Cardiac septum (tissue), 1 donor: ENCODE measurements around the gene CTNNBL1. TPM values are rescaled to one million over a fixed set of nuclear protein-coding genes. Genes with fewer than 3 reads are reported as not detected.

Experiments used
- DNase-seq: peaks from one replicate; pipeline ENCODE4 v3.0.0-alpha.2; 2020; ENCODE audit warnings: low spot score
- intact Hi-C: fragments of 100-400 bp; cut with DNase I; formaldehyde crosslinking; loops from one replicate; pipeline ENCODE4 v1.14.0; 2022
- total RNA-seq: library from RNA; stranded (reverse); fragmentation: NEBNext Ultra II Directional; extraction: Animal tissue kit (Norgen Biotek cat#: 25700); gene quantifications from one replicate; pipeline ENCODE4 v1.2.1, GENCODE V29; 2021
- donor health status: DM: no; HTN: no; CAD: no.

The CTNNBL1 gene
- total RNA-seq, 1 donor from 2014 or later = 42.1 TPM

- intact Hi-C loops = no loop called here
- no peak for DNase-seq
Measured at GRCh38 chr20:37918035-37918434, 224.2 kb downstream of the CTNNBL1 start.

- intact Hi-C loops = no loop called here
- DNase-seq = no peak
Measured at GRCh38 chr20:37919389-37920040, 225.7 kb downstream of the CTNNBL1 start.

- DNase-seq = no peak
- intact Hi-C loops = no loop called here
Measured at GRCh38 chr20:37920270-37920669, 226.4 kb downstream of the CTNNBL1 start.

DNA sequence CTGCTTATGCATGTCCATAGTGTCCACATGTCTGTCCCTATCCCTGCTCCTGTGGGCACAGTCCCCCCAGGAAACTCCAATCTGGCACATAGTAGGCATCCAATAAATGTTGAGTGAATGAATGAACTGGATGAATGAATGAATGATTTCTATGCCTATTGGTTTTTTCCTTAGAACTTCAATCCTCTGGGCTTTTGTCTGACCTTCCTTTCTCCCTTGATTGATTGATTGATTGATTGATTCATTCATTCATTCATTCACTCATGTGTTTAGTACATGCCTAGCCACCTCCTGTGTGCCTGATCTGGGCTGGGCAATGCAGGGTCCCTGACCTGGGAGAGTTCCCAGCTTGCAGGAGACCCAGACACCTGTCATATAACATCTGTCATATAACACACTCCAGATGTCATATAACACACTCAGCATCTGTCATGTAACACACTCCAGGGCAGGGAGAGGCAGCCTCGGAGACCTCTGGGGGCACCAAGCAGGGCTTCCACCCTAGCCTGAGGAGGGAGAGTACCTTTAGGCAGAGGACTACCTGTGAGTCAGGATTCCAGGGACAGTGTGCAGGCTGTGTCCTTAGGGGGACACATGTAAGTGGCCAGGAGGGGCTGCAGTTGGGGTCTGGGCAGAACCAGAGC lies 227.0 kb downstream of the CTNNBL1 start:
- no peak for DNase-seq
- intact Hi-C loops = no loop called here

DNA sequence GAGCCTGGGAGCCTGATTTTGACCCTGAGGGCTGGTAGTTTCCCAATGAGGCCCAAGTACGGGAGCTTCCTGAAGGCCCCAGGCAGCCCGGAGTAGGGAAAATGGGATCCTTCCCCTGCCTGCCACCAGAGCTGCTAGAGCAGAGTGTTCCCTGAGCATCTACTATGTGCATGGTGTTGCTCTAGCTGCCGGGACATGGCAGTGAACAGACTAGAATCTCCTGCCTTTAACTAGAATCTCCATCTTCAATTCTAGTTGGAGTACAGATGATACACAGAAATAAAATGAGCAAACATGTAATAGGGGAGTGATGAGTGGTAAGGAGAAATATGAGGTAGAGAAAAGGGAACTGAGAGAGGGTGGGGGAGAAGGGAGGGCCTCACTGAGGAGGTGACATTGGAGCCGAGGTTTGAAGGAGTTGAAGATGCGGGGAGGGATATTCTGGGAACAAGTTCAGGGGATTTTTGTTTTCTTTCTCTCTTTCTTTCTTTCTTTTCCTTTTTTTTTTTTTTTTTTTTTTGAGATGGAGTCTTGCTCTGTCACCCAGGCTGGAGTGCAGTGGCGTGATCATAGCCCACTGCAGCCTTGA lies 227.6 kb downstream of the CTNNBL1 start:
- DNase-seq = no peak
- intact Hi-C loops = no loop called here

Other genes starting within 250 kb of the CTNNBL1 start
- not detected for gene NNAT, start 172.8 kb upstream of the CTNNBL1 start, total RNA-seq
- 89.3 TPM for gene BLCAP, start 166.2 kb upstream of the CTNNBL1 start, total RNA-seq
- gene VSTM2L, start 209.1 kb downstream of the CTNNBL1 start, total RNA-seq = 11.1 TPM